K562 (cell line): ENCODE measurements around the gene DEDD. TPM values are rescaled to one million over a fixed set of nuclear protein-coding genes. Genes with fewer than 3 reads are reported as not detected.
A peak's percentile ranks its signal among the peaks of the same experiment; 100 is the strongest.

Experiments
- C11orf30 ChIP-seq: fragments of 450-650 bp; IDR thresholded peaks from 2 replicates; pipeline ENCODE4 v1.6.1; 2016; ENCODE audit warnings: low read depth, mild to moderate bottlenecking
- FOXJ3 ChIP-seq: sonication (generic); formaldehyde crosslinking; IDR thresholded peaks from 2 replicates; pipeline ENCODE4 v1.4.0; 2020; ENCODE audit warnings: mild to moderate bottlenecking, missing genetic modification reagents
- MAFK ChIP-seq: IDR thresholded peaks from 2 replicates; pipeline ENCODE4 v1.6.1; 2011; ENCODE audit warnings: low read length, improper control_type of control experiment
- TFAM ChIP-seq: fragments of 250-450 bp; sonication (Bioruptor Pico); conservative IDR thresholded peaks from 2 replicates; pipeline ENCODE4 v1.5.0; 2021; ENCODE audit warnings: mild to moderate bottlenecking, moderate library complexity
- ZBTB17 ChIP-seq: fragments of 450-650 bp; formaldehyde crosslinking; IDR thresholded peaks from 2 replicates; pipeline ENCODE4 v1.4.0; 2020; ENCODE audit warnings: mild to moderate bottlenecking
- ZNF23 ChIP-seq: fragments of 250-450 bp; sonication (Bioruptor Pico); IDR thresholded peaks from 2 replicates; pipeline ENCODE4 v1.4.0; 2020; ENCODE audit warnings: mild to moderate bottlenecking
- polyA plus RNA-seq, 8 experiments: library from polyadenylated mRNA; depleted of rRNA in 4 of 8; stranded (reverse) in 5 of 8; unstranded in 3 of 8; fragments of >200 nt; fragmentation: Nextera tagmentation in 2 of 8; fragmentation: Illumina TruSeq in 1 of 8; extraction: Ambion mirVana in 2 of 8; extraction: Trizol in 1 of 8; gene quantifications; 2 replicates each; pipeline versions ENCODE4 v1.2.1 to v1.2.3, GENCODE V29; 2011 to 2014; ENCODE audit warnings: inconsistent platforms in 1 of 8, missing spikeins in 1 of 8
- total RNA-seq, 7 experiments: library from RNA; depleted of rRNA in 6 of 7; stranded (reverse); fragments of >200 nt in 6 of 7; fragmentation: Illumina TruSeq in 2 of 7; extraction: Trizol in 2 of 7; gene quantifications; 2 replicates each; pipeline versions ENCODE4 v1.2.1 to v1.2.3, GENCODE V29; 2011 to 2021; ENCODE audit warnings: low replicate concordance in 1 of 7
- TF ChIP-seq, protein P1 (sequence below): fragments of 450-650 bp; IDR thresholded peaks from 2 replicates; pipeline ENCODE4 v1.6.1; 2016; ENCODE audit warnings: mild to moderate bottlenecking, moderate library complexity
- TF ChIP-seq, protein P2 (sequence below): fragments of 250-450 bp; sonication (Bioruptor Pico); IDR thresholded peaks from 2 replicates; pipeline ENCODE4 v1.4.0; 2020
- TF ChIP-seq, protein P3 (sequence below): sonication (generic); formaldehyde crosslinking; IDR thresholded peaks from 2 replicates; pipeline ENCODE4 v1.8.0; 2022; ENCODE audit warnings: missing genetic modification reagents, mild to moderate bottlenecking, moderate library complexity, borderline replicate concordance
- TF ChIP-seq, protein P4 (sequence below): fragments of 450-650 bp; IDR thresholded peaks from 2 replicates; pipeline ENCODE4 v1.6.1; 2017; ENCODE audit warnings: antibody characterized with exemption

Gene DEDD
- total and polyA plus RNA-seq, 9 of the 15 experiments (the other 6 are each of a cell fraction or from before 2014, with no cell fraction given), result 11.6 to 41.0 (median 16.8) TPM

DNA sequence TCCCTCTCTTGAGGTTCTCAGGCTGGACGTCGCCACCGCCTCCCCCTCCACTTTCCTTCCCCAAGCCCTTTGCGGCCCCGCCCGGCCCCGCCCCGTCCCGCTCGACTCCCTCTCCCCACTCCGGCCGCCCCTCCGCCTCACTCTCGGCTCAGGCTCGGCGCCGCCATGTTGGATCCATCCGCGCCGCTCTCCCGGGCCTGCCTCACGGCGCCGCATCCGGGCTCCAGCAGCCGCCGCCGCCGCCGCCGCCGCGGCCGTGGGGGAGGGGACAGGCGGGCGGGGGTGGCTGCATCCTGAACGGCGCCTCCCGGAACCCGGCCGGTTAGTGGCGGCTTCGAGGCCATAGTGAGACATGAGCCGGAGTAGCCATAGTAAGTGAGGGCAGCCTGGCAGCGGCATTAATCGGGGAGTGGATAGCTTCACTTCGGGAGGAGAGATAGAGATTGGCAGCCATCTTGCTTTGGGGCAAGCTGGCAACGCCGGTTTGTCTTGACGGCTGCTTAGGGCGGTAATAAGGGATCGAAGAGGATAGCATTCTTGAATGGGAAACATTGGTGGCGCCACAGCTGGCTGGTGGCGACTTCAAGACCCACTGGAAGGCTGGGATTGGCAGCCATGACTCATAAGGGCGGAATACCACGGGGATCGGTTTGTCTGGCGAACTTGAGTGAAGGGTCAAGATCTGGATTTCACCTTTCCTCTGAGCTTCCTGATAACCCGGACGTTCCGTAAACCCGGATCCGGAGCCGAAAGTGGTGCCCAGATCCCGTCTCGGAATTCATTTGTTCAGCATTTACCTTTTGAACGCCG, at the start of gene DEDD (continued):
- TF ChIP-seq, protein P1, sequence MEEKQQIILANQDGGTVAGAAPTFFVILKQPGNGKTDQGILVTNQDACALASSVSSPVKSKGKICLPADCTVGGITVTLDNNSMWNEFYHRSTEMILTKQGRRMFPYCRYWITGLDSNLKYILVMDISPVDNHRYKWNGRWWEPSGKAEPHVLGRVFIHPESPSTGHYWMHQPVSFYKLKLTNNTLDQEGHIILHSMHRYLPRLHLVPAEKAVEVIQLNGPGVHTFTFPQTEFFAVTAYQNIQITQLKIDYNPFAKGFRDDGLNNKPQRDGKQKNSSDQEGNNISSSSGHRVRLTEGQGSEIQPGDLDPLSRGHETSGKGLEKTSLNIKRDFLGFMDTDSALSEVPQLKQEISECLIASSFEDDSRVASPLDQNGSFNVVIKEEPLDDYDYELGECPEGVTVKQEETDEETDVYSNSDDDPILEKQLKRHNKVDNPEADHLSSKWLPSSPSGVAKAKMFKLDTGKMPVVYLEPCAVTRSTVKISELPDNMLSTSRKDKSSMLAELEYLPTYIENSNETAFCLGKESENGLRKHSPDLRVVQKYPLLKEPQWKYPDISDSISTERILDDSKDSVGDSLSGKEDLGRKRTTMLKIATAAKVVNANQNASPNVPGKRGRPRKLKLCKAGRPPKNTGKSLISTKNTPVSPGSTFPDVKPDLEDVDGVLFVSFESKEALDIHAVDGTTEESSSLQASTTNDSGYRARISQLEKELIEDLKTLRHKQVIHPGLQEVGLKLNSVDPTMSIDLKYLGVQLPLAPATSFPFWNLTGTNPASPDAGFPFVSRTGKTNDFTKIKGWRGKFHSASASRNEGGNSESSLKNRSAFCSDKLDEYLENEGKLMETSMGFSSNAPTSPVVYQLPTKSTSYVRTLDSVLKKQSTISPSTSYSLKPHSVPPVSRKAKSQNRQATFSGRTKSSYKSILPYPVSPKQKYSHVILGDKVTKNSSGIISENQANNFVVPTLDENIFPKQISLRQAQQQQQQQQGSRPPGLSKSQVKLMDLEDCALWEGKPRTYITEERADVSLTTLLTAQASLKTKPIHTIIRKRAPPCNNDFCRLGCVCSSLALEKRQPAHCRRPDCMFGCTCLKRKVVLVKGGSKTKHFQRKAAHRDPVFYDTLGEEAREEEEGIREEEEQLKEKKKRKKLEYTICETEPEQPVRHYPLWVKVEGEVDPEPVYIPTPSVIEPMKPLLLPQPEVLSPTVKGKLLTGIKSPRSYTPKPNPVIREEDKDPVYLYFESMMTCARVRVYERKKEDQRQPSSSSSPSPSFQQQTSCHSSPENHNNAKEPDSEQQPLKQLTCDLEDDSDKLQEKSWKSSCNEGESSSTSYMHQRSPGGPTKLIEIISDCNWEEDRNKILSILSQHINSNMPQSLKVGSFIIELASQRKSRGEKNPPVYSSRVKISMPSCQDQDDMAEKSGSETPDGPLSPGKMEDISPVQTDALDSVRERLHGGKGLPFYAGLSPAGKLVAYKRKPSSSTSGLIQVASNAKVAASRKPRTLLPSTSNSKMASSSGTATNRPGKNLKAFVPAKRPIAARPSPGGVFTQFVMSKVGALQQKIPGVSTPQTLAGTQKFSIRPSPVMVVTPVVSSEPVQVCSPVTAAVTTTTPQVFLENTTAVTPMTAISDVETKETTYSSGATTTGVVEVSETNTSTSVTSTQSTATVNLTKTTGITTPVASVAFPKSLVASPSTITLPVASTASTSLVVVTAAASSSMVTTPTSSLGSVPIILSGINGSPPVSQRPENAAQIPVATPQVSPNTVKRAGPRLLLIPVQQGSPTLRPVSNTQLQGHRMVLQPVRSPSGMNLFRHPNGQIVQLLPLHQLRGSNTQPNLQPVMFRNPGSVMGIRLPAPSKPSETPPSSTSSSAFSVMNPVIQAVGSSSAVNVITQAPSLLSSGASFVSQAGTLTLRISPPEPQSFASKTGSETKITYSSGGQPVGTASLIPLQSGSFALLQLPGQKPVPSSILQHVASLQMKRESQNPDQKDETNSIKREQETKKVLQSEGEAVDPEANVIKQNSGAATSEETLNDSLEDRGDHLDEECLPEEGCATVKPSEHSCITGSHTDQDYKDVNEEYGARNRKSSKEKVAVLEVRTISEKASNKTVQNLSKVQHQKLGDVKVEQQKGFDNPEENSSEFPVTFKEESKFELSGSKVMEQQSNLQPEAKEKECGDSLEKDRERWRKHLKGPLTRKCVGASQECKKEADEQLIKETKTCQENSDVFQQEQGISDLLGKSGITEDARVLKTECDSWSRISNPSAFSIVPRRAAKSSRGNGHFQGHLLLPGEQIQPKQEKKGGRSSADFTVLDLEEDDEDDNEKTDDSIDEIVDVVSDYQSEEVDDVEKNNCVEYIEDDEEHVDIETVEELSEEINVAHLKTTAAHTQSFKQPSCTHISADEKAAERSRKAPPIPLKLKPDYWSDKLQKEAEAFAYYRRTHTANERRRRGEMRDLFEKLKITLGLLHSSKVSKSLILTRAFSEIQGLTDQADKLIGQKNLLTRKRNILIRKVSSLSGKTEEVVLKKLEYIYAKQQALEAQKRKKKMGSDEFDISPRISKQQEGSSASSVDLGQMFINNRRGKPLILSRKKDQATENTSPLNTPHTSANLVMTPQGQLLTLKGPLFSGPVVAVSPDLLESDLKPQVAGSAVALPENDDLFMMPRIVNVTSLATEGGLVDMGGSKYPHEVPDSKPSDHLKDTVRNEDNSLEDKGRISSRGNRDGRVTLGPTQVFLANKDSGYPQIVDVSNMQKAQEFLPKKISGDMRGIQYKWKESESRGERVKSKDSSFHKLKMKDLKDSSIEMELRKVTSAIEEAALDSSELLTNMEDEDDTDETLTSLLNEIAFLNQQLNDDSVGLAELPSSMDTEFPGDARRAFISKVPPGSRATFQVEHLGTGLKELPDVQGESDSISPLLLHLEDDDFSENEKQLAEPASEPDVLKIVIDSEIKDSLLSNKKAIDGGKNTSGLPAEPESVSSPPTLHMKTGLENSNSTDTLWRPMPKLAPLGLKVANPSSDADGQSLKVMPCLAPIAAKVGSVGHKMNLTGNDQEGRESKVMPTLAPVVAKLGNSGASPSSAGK, result no peak; the same call in 1 of the 2 replicates
- TF ChIP-seq ZBTB17 (peak; percentile 82), C11orf30 (no peak), ZNF23 (CRISPR knock-in tag) (no peak), MAFK (no peak), FOXJ3 (no peak), TFAM (CRISPR knock-in tag) (no peak)
- TF ChIP-seq, protein P2, sequence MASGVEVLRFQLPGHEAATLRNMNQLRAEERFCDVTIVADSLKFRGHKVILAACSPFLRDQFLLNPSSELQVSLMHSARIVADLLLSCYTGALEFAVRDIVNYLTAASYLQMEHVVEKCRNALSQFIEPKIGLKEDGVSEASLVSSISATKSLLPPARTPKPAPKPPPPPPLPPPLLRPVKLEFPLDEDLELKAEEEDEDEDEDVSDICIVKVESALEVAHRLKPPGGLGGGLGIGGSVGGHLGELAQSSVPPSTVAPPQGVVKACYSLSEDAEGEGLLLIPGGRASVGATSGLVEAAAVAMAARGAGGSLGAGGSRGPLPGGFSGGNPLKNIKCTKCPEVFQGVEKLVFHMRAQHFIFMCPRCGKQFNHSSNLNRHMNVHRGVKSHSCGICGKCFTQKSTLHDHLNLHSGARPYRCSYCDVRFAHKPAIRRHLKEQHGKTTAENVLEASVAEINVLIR (CRISPR knock-in tag), result peak; percentile 33; the same call in 1 of the 2 replicates
- TF ChIP-seq, protein P3, sequence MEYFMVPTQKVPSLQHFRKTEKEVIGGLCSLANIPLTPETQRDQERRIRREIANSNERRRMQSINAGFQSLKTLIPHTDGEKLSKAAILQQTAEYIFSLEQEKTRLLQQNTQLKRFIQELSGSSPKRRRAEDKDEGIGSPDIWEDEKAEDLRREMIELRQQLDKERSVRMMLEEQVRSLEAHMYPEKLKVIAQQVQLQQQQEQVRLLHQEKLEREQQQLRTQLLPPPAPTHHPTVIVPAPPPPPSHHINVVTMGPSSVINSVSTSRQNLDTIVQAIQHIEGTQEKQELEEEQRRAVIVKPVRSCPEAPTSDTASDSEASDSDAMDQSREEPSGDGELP (CRISPR knock-in tag), result peak; percentile 96
- TF ChIP-seq, protein P4, sequence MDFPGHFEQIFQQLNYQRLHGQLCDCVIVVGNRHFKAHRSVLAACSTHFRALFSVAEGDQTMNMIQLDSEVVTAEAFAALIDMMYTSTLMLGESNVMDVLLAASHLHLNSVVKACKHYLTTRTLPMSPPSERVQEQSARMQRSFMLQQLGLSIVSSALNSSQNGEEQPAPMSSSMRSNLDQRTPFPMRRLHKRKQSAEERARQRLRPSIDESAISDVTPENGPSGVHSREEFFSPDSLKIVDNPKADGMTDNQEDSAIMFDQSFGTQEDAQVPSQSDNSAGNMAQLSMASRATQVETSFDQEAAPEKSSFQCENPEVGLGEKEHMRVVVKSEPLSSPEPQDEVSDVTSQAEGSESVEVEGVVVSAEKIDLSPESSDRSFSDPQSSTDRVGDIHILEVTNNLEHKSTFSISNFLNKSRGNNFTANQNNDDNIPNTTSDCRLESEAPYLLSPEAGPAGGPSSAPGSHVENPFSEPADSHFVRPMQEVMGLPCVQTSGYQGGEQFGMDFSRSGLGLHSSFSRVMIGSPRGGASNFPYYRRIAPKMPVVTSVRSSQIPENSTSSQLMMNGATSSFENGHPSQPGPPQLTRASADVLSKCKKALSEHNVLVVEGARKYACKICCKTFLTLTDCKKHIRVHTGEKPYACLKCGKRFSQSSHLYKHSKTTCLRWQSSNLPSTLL, result no peak
